Breast epithelium (tissue), 4 donors: ENCODE measurements around the gene DRD2. TPM values are rescaled to one million over a fixed set of nuclear protein-coding genes. Genes with fewer than 3 reads are reported as not detected.

Source experiments
- DNase-seq, 2 donors: peaks; one replicate each; pipeline ENCODE4 v3.0.0-alpha.2; 2019; ENCODE audit warnings: low spot score in 2 of 2
- H3K27ac ChIP-seq, 2 donors: fragments of 200-600 bp; sonication (generic) in 1 of 2; one replicate each; pipeline ENCODE4 v1.5.1; 2016 to 2019; ENCODE audit warnings: mild to moderate bottlenecking in 1 of 2
- H3K27me3 ChIP-seq, 2 donors: fragments of 200-600 bp; sonication (generic) in 1 of 2; one replicate each; pipeline versions ENCODE4 v1.5.1 to v1.6.0; 2017 to 2019; ENCODE audit warnings: control low read depth in 1 of 2, mild to moderate bottlenecking in 1 of 2
- H3K36me3 ChIP-seq: fragments of 200-600 bp; one replicate; pipeline ENCODE4 v1.5.1; 2019
- H3K4me1 ChIP-seq, 2 donors: fragments of 200-600 bp; sonication (generic); one replicate each; pipeline ENCODE4 v1.5.1; 2016 to 2019; ENCODE audit warnings: control low read depth in 1 of 2
- H3K4me3 ChIP-seq, 3 donors: fragments of 200-600 bp; sonication (generic); 1 replicate in 2 of 3; 2 replicates in 1 of 3; pipeline ENCODE4 v1.5.1; 2016 to 2019; ENCODE audit warnings: mild to moderate bottlenecking in 3 of 3, moderate library complexity in 2 of 3
- H3K9me3 ChIP-seq, 2 donors: fragments of 200-600 bp; sonication (generic) in 1 of 2; one replicate each; pipeline ENCODE4 v1.5.1; 2016 to 2019; ENCODE audit warnings: control low read depth in 1 of 2
- CTCF ChIP-seq, 3 donors: fragments of 450-650 bp; IDR thresholded peaks; one replicate each; pipeline ENCODE4 v1.5.1; 2016 to 2017; ENCODE audit warnings: antibody characterized with exemption in 3 of 3, mild to moderate bottlenecking in 3 of 3, moderate library complexity in 3 of 3
- POLR2A ChIP-seq: fragments of 450-650 bp; IDR thresholded peaks from one replicate; pipeline ENCODE4 v1.6.1; 2016; ENCODE audit warnings: antibody characterized with exemption, mild to moderate bottlenecking, moderate library complexity
- POLR2AphosphoS5 ChIP-seq, 3 donors: sonication (generic); formaldehyde crosslinking; IDR thresholded peaks; one replicate each; pipeline ENCODE4 v1.6.1; 2017; ENCODE audit warnings: antibody characterized with exemption in 3 of 3
- intact Hi-C: fragments of 100-400 bp; cut with DNase I; formaldehyde crosslinking; loops from one replicate; pipeline ENCODE4 v1.15.1; 2023; ENCODE audit warnings: low total_unique reads
- total RNA-seq, 3 donors: library from RNA; depleted of rRNA; stranded (reverse); fragments of >200 nt; gene quantifications; one replicate each; pipeline ENCODE4 v1.1.0, GENCODE V29; 2016

Gene DRD2
- total RNA-seq, 3 donors from 2014 or later, result 0.16 to 8.5 (median 0.33) TPM

GRCh38 chr11:113409526-113409925 lies 65.7 kb downstream of the DRD2 start:
- no peak for DNase-seq
- no peaks in the 10 kb centered on the region for H3K27me3 ChIP-seq
- no peaks in the 10 kb centered on the region for H3K36me3 ChIP-seq
- no peaks in the 10 kb centered on the region for H3K9me3 ChIP-seq
- H3K4me1 ChIP-seq, result no peaks in the 10 kb centered on the region
- intact Hi-C loops, result no loop called here
- TF ChIP-seq POLR2AphosphoS5 (IDR thresholded peaks at IDR 0.05) (no peak), POLR2A (no peak), CTCF (IDR thresholded peaks at IDR 0.05) (no peak)
- no peak overlapping the region for H3K27ac ChIP-seq
- no peak overlapping the region for H3K4me3 ChIP-seq

- Histone ChIP-seq H3K36me3 (no peaks in the 10 kb centered on the region), H3K4me3 (no peak overlapping the region), H3K4me1 (no peaks in the 10 kb centered on the region), H3K27me3 (no peaks in the 10 kb centered on the region), H3K9me3 (no peaks in the 10 kb centered on the region), H3K27ac (no peak overlapping the region)
- no peak for DNase-seq
- intact Hi-C loops, result no loop called here
- TF ChIP-seq POLR2A (no peak), CTCF (IDR thresholded peaks at IDR 0.05) (no peak), POLR2AphosphoS5 (IDR thresholded peaks at IDR 0.05) (no peak)
These were observed 66.3 kb downstream of the DRD2 start for GRCh38 chr11:113408887-113409286.

GRCh38 chr11:113408206-113408605 lies 67.0 kb downstream of the DRD2 start:
- intact Hi-C loops, result no loop called here
- TF ChIP-seq CTCF (IDR thresholded peaks at IDR 0.05) (no peak), POLR2AphosphoS5 (IDR thresholded peaks at IDR 0.05) (no peak), POLR2A (no peak)
- no peak overlapping the region for H3K27ac ChIP-seq

GRCh38 chr11:113407163-113407562 lies 68.0 kb downstream of the DRD2 start:
- Histone ChIP-seq H3K9me3 (no peaks in the 10 kb centered on the region), H3K4me1 (no peaks in the 10 kb centered on the region), H3K36me3 (no peaks in the 10 kb centered on the region), H3K27me3 (no peaks in the 10 kb centered on the region), H3K27ac (no peak overlapping the region), H3K4me3 (no peak overlapping the region)
- no peak for TF ChIP-seq POLR2AphosphoS5 (IDR thresholded peaks at IDR 0.05)
- no peak for TF ChIP-seq CTCF (IDR thresholded peaks at IDR 0.05)
- TF ChIP-seq POLR2A, result no peak
- intact Hi-C loops, result no loop called here
- DNase-seq, result no peak

More at GRCh38 chr11:113408206-113408605, 67.0 kb downstream of the DRD2 start:
- no peaks in the 10 kb centered on the region for H3K27me3 ChIP-seq
- no peak for DNase-seq
- H3K4me1 ChIP-seq, result no peaks in the 10 kb centered on the region
- no peaks in the 10 kb centered on the region for H3K9me3 ChIP-seq
- no peaks in the 10 kb centered on the region for H3K36me3 ChIP-seq
- H3K4me3 ChIP-seq, result no peak overlapping the region

- Histone ChIP-seq H3K4me1 (no peaks in the 10 kb centered on the region), H3K9me3 (no peaks in the 10 kb centered on the region), H3K27ac (no peak overlapping the region), H3K4me3 (no peak overlapping the region), H3K36me3 (no peaks in the 10 kb centered on the region), H3K27me3 (no peaks in the 10 kb centered on the region)
- no peak for DNase-seq
- TF ChIP-seq POLR2AphosphoS5 (IDR thresholded peaks at IDR 0.05) (no peak), CTCF (IDR thresholded peaks at IDR 0.05) (no peak), POLR2A (no peak)
- intact Hi-C loops, result no loop called here
These were observed 69.3 kb downstream of the DRD2 start for GRCh38 chr11:113405724-113406478.
